Osteoblast (primary cell): ENCODE data around the gene ALS2CL. TPM values are rescaled to one million over a fixed set of nuclear protein-coding genes. Genes with fewer than 3 reads are reported as not detected.

Source experiments
- DNase-seq: peaks from one replicate; pipeline ENCODE4 v3.0.0; 2011; ENCODE audit warnings: low spot score, mixed read lengths; ENCODE audit not compliant: insufficient read length; ENCODE audit errors: missing footprints
- H2AFZ ChIP-seq: 2 replicates; pipeline ENCODE4 v1.6.0; 2011; ENCODE audit warnings: mild to moderate bottlenecking, low read length
- H3K27ac ChIP-seq: 2 replicates; pipeline ENCODE4 v1.5.1; 2011; ENCODE audit warnings: mild to moderate bottlenecking, low read depth, low read length, moderate library complexity
- H3K27me3 ChIP-seq: 2 replicates; pipeline ENCODE4 v1.6.0; 2012; ENCODE audit warnings: mild to moderate bottlenecking, control low read depth, inconsistent platforms, low read length, moderate library complexity; ENCODE audit not compliant: insufficient read depth
- H3K36me3 ChIP-seq: 2 replicates; pipeline ENCODE4 v1.5.1; 2011; ENCODE audit warnings: mild to moderate bottlenecking, low read length, control low read depth, moderate library complexity; ENCODE audit not compliant: insufficient read depth
- H3K4me1 ChIP-seq: 2 replicates; pipeline ENCODE4 v1.5.1; 2011; ENCODE audit warnings: mild to moderate bottlenecking, low read length, control low read depth, moderate library complexity; ENCODE audit not compliant: insufficient read depth
- H3K4me2 ChIP-seq: 2 replicates; pipeline ENCODE4 v1.6.0; 2011; ENCODE audit warnings: mild to moderate bottlenecking, low read length; ENCODE audit not compliant: insufficient read depth
- H3K4me3 ChIP-seq: fragments of 200-600 bp; sonication (generic); 3 replicates; pipeline ENCODE4 v1.5.1; 2012; ENCODE audit warnings: mild to moderate bottlenecking, low read length, inconsistent platforms; ENCODE audit not compliant: insufficient read depth
- H3K79me2 ChIP-seq: 2 replicates; pipeline ENCODE4 v1.6.0; 2012; ENCODE audit warnings: mild to moderate bottlenecking, low read length, control low read depth, inconsistent platforms; ENCODE audit not compliant: insufficient read depth
- H3K9me3 ChIP-seq: 2 replicates; pipeline ENCODE4 v1.5.1; 2011; ENCODE audit warnings: low read depth, low read length, control low read depth
- H4K20me1 ChIP-seq: 2 replicates; pipeline ENCODE4 v1.6.0; 2012; ENCODE audit warnings: mild to moderate bottlenecking, low read length, control low read depth; ENCODE audit not compliant: insufficient read depth
- CTCF ChIP-seq: IDR thresholded peaks from 2 replicates; pipeline ENCODE4 v1.5.1; 2011; ENCODE audit warnings: mild to moderate bottlenecking, low read depth, low read length, moderate library complexity; ENCODE audit errors: extremely low read depth
- total RNA-seq: library from RNA; depleted of rRNA; stranded (reverse); fragments of >200 nt; gene quantifications from 2 replicates; pipeline ENCODE4 v1.2.3, GENCODE V29; 2012

Gene ALS2CL
- total RNA-seq, 1 donor = 1.1 TPM

GRCh38 chr3:46669191-46669999, 24.1 kb downstream of the ALS2CL start:
- Histone ChIP-seq H3K27ac (no peak overlapping the region), H4K20me1 (no peaks in the 10 kb centered on the region), H3K36me3 (no peaks in the 10 kb centered on the region), H3K27me3 (peaks cover 3% of the 10 kb centered on the region), H3K4me3 (no peak overlapping the region), H2AFZ (no peak overlapping the region), H3K79me2 (no peaks in the 10 kb centered on the region), H3K4me2 (no peak overlapping the region), H3K9me3 (no peaks in the 10 kb centered on the region), H3K4me1 (no peaks in the 10 kb centered on the region)
- no peak for TF ChIP-seq CTCF
- DNase-seq = peak; percentile 62

GRCh38 chr3:46668591-46668990, 24.9 kb downstream of the ALS2CL start:
- DNase-seq = peak; percentile 63
- TF ChIP-seq CTCF = no peak
- H3K27me3 ChIP-seq = peaks cover 3% of the 10 kb centered on the region
- no peaks in the 10 kb centered on the region for H3K4me1 ChIP-seq
- H3K4me2 ChIP-seq = no peak overlapping the region
- no peaks in the 10 kb centered on the region for H3K36me3 ChIP-seq
- no peaks in the 10 kb centered on the region for H3K9me3 ChIP-seq
- H4K20me1 ChIP-seq = no peaks in the 10 kb centered on the region
- H3K4me3 ChIP-seq = no peak overlapping the region
- no peak overlapping the region for H2AFZ ChIP-seq
- H3K79me2 ChIP-seq = no peaks in the 10 kb centered on the region
- no peak overlapping the region for H3K27ac ChIP-seq

- H3K9me3 ChIP-seq = no peaks in the 10 kb centered on the region
- no peak for TF ChIP-seq CTCF
- DNase-seq = peak; percentile 88
- H3K4me2 ChIP-seq = no peak overlapping the region
- no peaks in the 10 kb centered on the region for H4K20me1 ChIP-seq
- no peak overlapping the region for H2AFZ ChIP-seq
- H3K27me3 ChIP-seq = peaks cover 6% of the 10 kb centered on the region
- H3K4me1 ChIP-seq = peaks cover 3% of the 10 kb centered on the region
- no peaks in the 10 kb centered on the region for H3K36me3 ChIP-seq
- H3K79me2 ChIP-seq = no peaks in the 10 kb centered on the region
- H3K27ac ChIP-seq = no peak overlapping the region
- no peak overlapping the region for H3K4me3 ChIP-seq
Measured at GRCh38 chr3:46668116-46668515, 25.4 kb downstream of the ALS2CL start.

- H3K27me3 ChIP-seq = peaks cover 6% of the 10 kb centered on the region
- TF ChIP-seq CTCF = no peak
Measured at GRCh38 chr3:46667657-46668056, 25.8 kb downstream of the ALS2CL start.

More at GRCh38 chr3:46667657-46668056, 25.8 kb downstream of the ALS2CL start:
- DNase-seq = peak; percentile 26
- H3K4me2 ChIP-seq = no peak overlapping the region
- no peak overlapping the region for H2AFZ ChIP-seq
- H4K20me1 ChIP-seq = no peaks in the 10 kb centered on the region
- no peak overlapping the region for H3K4me3 ChIP-seq
- H3K27ac ChIP-seq = no peak overlapping the region
- no peaks in the 10 kb centered on the region for H3K9me3 ChIP-seq
- no peaks in the 10 kb centered on the region for H3K79me2 ChIP-seq
- H3K4me1 ChIP-seq = peaks cover 7% of the 10 kb centered on the region
- H3K36me3 ChIP-seq = no peaks in the 10 kb centered on the region
